Esophagus muscularis mucosa (tissue), 4 donors: ENCODE measurements around the gene GUCA2B. TPM values are rescaled to one million over a fixed set of nuclear protein-coding genes. Genes with fewer than 3 reads are reported as not detected.

Experiments used
- DNase-seq: peaks from one replicate; pipeline ENCODE4 v3.0.0-alpha.2; 2017; ENCODE audit errors: extremely low spot score
- H3K27ac ChIP-seq, 4 donors: fragments of 200-600 bp; sonication (generic); replicated peaks in 1 of 4; 1 replicate in 3 of 4; 2 replicates in 1 of 4; pipeline ENCODE4 v1.5.1; 2016 to 2019; ENCODE audit warnings: mild to moderate bottlenecking in 1 of 4
- H3K27me3 ChIP-seq, 4 donors: fragments of 200-600 bp; sonication (generic); one replicate each; pipeline versions ENCODE4 v1.5.1 to v1.6.0; 2016 to 2019
- H3K36me3 ChIP-seq, 4 donors: fragments of 200-600 bp; sonication (generic); one replicate each; pipeline ENCODE4 v1.5.1; 2016 to 2019
- H3K4me1 ChIP-seq, 4 donors: fragments of 200-600 bp; sonication (generic); one replicate each; pipeline ENCODE4 v1.5.1; 2016 to 2019
- H3K4me3 ChIP-seq, 4 donors: fragments of 200-600 bp; sonication (generic); 1 replicate in 2 of 4; 2 replicates in 2 of 4; pipeline ENCODE4 v1.5.1; 2016 to 2019; ENCODE audit warnings: mild to moderate bottlenecking in 4 of 4, moderate library complexity in 1 of 4
- H3K9me3 ChIP-seq, 4 donors: fragments of 200-600 bp; sonication (generic); 1 replicate in 3 of 4; 2 replicates in 1 of 4; pipeline ENCODE4 v1.5.1; 2016 to 2019
- CTCF ChIP-seq, 3 experiments: fragments of 200-600 bp in 2 of 3; fragments of 450-650 bp in 1 of 3; sonication (generic) in 2 of 3; IDR thresholded peaks; one replicate each; pipeline ENCODE4 v1.5.1; 2017 to 2019; ENCODE audit warnings: antibody characterized with exemption in 3 of 3, mild to moderate bottlenecking in 2 of 3, moderate library complexity in 1 of 3
- EP300 ChIP-seq: sonication (generic); formaldehyde crosslinking; IDR thresholded peaks from one replicate; pipeline ENCODE4 v1.6.1; 2017; ENCODE audit warnings: antibody characterized with exemption
- POLR2A ChIP-seq: fragments of 450-650 bp; IDR thresholded peaks from one replicate; pipeline ENCODE4 v1.6.1; 2017; ENCODE audit warnings: antibody characterized with exemption, moderate library complexity, mild to moderate bottlenecking, low read depth
- POLR2AphosphoS5 ChIP-seq, 2 donors: sonication (generic); formaldehyde crosslinking; IDR thresholded peaks; one replicate each; pipeline ENCODE4 v1.6.1; 2017; ENCODE audit warnings: antibody characterized with exemption in 2 of 2
- WGBS: methylation state at CpG from one replicate; pipeline ENCODE4 v1.1.5; 2018; 5-methylcytosine and 5-hydroxymethylcytosine counted together
- intact Hi-C: fragments of 100-400 bp; cut with DNase I; formaldehyde crosslinking; loops from one replicate; pipeline ENCODE4 v1.15.1; 2023
- total RNA-seq, 4 donors: library from RNA; depleted of rRNA; stranded (reverse); fragments of >200 nt; gene quantifications; one replicate each; pipeline versions ENCODE4 v1.1.0 to v1.2.1, GENCODE V29; 2016

Gene GUCA2B
- total RNA-seq, 4 donors from 2014 or later: not detected

- DNase-seq: no peak
- H3K27me3 ChIP-seq: peaks cover 0 to 6% (median 0%) of the 10 kb centered on the region in 4 donors
- no peak overlapping the region for H3K4me3 ChIP-seq
- no peaks in the 10 kb centered on the region for H3K9me3 ChIP-seq
- intact Hi-C loops: no loop called here
- H3K4me1 ChIP-seq: no peaks in the 10 kb centered on the region
- TF ChIP-seq POLR2A: no peak
- no peak for TF ChIP-seq EP300
- TF ChIP-seq POLR2AphosphoS5 (IDR thresholded peaks at IDR 0.05): no peak
- TF ChIP-seq CTCF (IDR thresholded peaks at IDR 0.05): no peak
- H3K36me3 ChIP-seq: no peaks in the 10 kb centered on the region
- no peak overlapping the region for H3K27ac ChIP-seq
- 69% methylated on average over 1 of the region's 2 CpGs for WGBS
Measured at GRCh38 chr1:42128499-42128898, 24.7 kb upstream of the GUCA2B start.

GRCh38 chr1:42128964-42129363 lies 24.2 kb upstream of the GUCA2B start:
- 76% methylated on average over 3 of the region's 3 CpGs for WGBS
- no peaks in the 10 kb centered on the region for H3K9me3 ChIP-seq
- intact Hi-C loops: no loop called here
- no peak for TF ChIP-seq POLR2A
- TF ChIP-seq POLR2AphosphoS5 (IDR thresholded peaks at IDR 0.05): no peak
- no peak for TF ChIP-seq EP300
- TF ChIP-seq CTCF (IDR thresholded peaks at IDR 0.05): no peak
- H3K36me3 ChIP-seq: no peaks in the 10 kb centered on the region
- H3K4me1 ChIP-seq: no peaks in the 10 kb centered on the region
- no peak overlapping the region for H3K27ac ChIP-seq
- no peak for DNase-seq
- H3K27me3 ChIP-seq: peaks cover 0 to 6% (median 0%) of the 10 kb centered on the region in 4 donors
- no peak overlapping the region for H3K4me3 ChIP-seq

- H3K27me3 ChIP-seq: peaks cover 0 to 6% (median 0%) of the 10 kb centered on the region in 4 donors
- no peak overlapping the region for H3K4me3 ChIP-seq
- TF ChIP-seq EP300: no peak
- no peak for TF ChIP-seq POLR2AphosphoS5 (IDR thresholded peaks at IDR 0.05)
- no peak for TF ChIP-seq CTCF (IDR thresholded peaks at IDR 0.05)
- no peak for TF ChIP-seq POLR2A
- H3K27ac ChIP-seq: no peak overlapping the region
- intact Hi-C loops: no loop called here
- DNase-seq: no peak
- WGBS: 78% methylated on average over 5 of the region's 5 CpGs
- H3K36me3 ChIP-seq: no peaks in the 10 kb centered on the region
- H3K9me3 ChIP-seq: no peaks in the 10 kb centered on the region
- H3K4me1 ChIP-seq: no peaks in the 10 kb centered on the region
Measured at GRCh38 chr1:42130061-42130660, 23.0 kb upstream of the GUCA2B start.

- Histone ChIP-seq H3K36me3 (no peaks in the 10 kb centered on the region), H3K4me1 (no peaks in the 10 kb centered on the region), H3K9me3 (no peaks in the 10 kb centered on the region), H3K4me3 (no peak overlapping the region), H3K27me3 (peaks cover 0 to 16% (median 0%) of the 10 kb centered on the region in 4 donors), H3K27ac (no peak overlapping the region)
- DNase-seq: no peak
- intact Hi-C loops: no loop called here
- WGBS: 86% methylated on average over 5 of the region's 5 CpGs
- TF ChIP-seq EP300 (no peak), POLR2AphosphoS5 (IDR thresholded peaks at IDR 0.05) (no peak), POLR2A (no peak), CTCF (IDR thresholded peaks at IDR 0.05) (no peak)
Measured at GRCh38 chr1:42133390-42133789, 19.8 kb upstream of the GUCA2B start.

- intact Hi-C loops: no loop called here
- 81% methylated on average over 10 of the region's 10 CpGs for WGBS
- no peaks in the 10 kb centered on the region for H3K9me3 ChIP-seq
- no peak for TF ChIP-seq EP300
- no peak for TF ChIP-seq CTCF (IDR thresholded peaks at IDR 0.05)
- no peak for TF ChIP-seq POLR2AphosphoS5 (IDR thresholded peaks at IDR 0.05)
- TF ChIP-seq POLR2A: no peak
- H3K27me3 ChIP-seq: peaks cover 0 to 19% (median 0%) of the 10 kb centered on the region in 4 donors
- no peaks in the 10 kb centered on the region for H3K36me3 ChIP-seq
- no peak overlapping the region for H3K4me3 ChIP-seq
- no peak for DNase-seq
- H3K27ac ChIP-seq: no peak overlapping the region
- no peaks in the 10 kb centered on the region for H3K4me1 ChIP-seq
Measured at GRCh38 chr1:42133809-42134526, 19.2 kb upstream of the GUCA2B start.
